ENCODE results near the gene ROGDI. TPM values are rescaled to one million over a fixed set of nuclear protein-coding genes. Genes with fewer than 3 reads are reported as not detected.

Gene ROGDI
- total and polyA plus RNA-seq, 2 donors (not counting 3 experiments of a cell fraction or from before 2014, with no cell fraction given): 12.0 to 36.9 TPM

DNA sequence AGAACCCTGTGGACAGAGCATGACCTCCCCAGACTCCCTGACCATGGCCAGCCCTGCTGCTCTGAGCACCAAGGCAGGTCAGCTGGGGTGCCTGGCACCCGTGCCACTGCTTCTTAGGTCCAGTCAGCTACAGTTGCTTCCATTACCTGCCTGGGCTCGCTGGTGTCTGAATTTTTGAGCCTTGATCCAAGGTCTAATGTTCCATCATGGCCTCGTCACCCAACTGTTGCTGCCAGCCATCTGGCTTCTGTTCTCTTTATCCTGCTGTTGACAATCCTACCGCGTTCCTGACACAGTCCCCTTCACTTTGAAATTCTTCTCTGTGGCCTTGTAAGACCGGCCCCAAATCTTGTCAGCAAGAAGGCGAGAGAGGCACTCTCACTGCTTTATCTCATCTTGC lies 28.0 kb upstream of the ROGDI start:
- H3K4me1 ChIP-seq (ENCODE audit: control insufficient read depth, extremely low read depth, insufficient read depth, low read length): no peaks in the 10 kb centered on the region
- H2AFZ ChIP-seq (ENCODE audit: low read depth, low read length): no peak overlapping the region
- no peak overlapping the region for H3K9ac ChIP-seq (replicated peaks; ENCODE audit: extremely low read depth, insufficient read depth, low read length)
- DNase-seq (ENCODE audit: low read depth, low spot score): no peak
- H3K79me2 ChIP-seq (ENCODE audit: control insufficient read depth, insufficient read depth, low read length): peaks cover 9% of the 10 kb centered on the region
- POLR2A ChIA-PET: no interaction called here
- no TSS peak for BruUV-seq (replicated peaks)
- no peaks in the 10 kb centered on the region for H3K27me3 ChIP-seq (ENCODE audit: control insufficient read depth in 2 of 2, insufficient read depth in 2 of 2, low read length in 2 of 2)
- no peak overlapping the region for H3K4me3 ChIP-seq (replicated peaks in 1 of 3; ENCODE audit: insufficient read depth in 1 of 3, low read depth in 1 of 3, low read length in 3 of 3)
- no peak overlapping the region for H3K4me2 ChIP-seq (ENCODE audit: insufficient read depth, low read length)
- FAIRE-seq: no peak
- no peaks in the 10 kb centered on the region for H4K20me1 ChIP-seq (replicated peaks; ENCODE audit: control insufficient read depth, extremely low read depth, insufficient read depth, low read length)
- TF ChIP-seq POLR2AphosphoS5 (IDR thresholded peaks at IDR 0.05; ENCODE audit: insufficient read depth, low read depth, low read length) (no peak), MYC (IDR thresholded peaks at IDR 0.05; ENCODE audit: low read depth, low read length) (no peak), POLR2A (IDR thresholded peaks at IDR 0.05; ENCODE audit: low read depth, low read length) (no peak), GATA2 (IDR thresholded peaks at IDR 0.05; ENCODE audit: insufficient read depth, insufficient read length, low read depth, low read length) (no peak), FOS (IDR thresholded peaks at IDR 0.05; ENCODE audit: borderline replicate concordance, insufficient read depth, low read length) (no peak), JUN (IDR thresholded peaks at IDR 0.05; ENCODE audit: borderline replicate concordance, insufficient read depth, insufficient read length, low read depth) (no peak), EZH2 (IDR thresholded peaks at IDR 0.05; ENCODE audit: borderline replicate concordance, low read depth, low read length, severe bottlenecking) (no peak)
- TF ChIP-seq, protein P1, sequence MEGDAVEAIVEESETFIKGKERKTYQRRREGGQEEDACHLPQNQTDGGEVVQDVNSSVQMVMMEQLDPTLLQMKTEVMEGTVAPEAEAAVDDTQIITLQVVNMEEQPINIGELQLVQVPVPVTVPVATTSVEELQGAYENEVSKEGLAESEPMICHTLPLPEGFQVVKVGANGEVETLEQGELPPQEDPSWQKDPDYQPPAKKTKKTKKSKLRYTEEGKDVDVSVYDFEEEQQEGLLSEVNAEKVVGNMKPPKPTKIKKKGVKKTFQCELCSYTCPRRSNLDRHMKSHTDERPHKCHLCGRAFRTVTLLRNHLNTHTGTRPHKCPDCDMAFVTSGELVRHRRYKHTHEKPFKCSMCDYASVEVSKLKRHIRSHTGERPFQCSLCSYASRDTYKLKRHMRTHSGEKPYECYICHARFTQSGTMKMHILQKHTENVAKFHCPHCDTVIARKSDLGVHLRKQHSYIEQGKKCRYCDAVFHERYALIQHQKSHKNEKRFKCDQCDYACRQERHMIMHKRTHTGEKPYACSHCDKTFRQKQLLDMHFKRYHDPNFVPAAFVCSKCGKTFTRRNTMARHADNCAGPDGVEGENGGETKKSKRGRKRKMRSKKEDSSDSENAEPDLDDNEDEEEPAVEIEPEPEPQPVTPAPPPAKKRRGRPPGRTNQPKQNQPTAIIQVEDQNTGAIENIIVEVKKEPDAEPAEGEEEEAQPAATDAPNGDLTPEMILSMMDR (IDR thresholded peaks at IDR 0.05; ENCODE audit: extremely low read depth in 1 of 2, insufficient read depth in 1 of 2, low read depth in 1 of 2, low read length in 2 of 2): no peak
- H3K36me3 ChIP-seq (ENCODE audit: control insufficient read depth in 2 of 2, extremely low read depth in 1 of 2, insufficient read depth in 2 of 2, low read length in 2 of 2): peaks cover 16 to 54% of the 10 kb centered on the region in 2 experiments
- intact Hi-C loops (cut with micrococcal nuclease): no loop called here
- H3K27ac ChIP-seq (ENCODE audit: insufficient read depth, low read depth, low read length): no peak overlapping the region
- CTCF ChIA-PET: no interaction called here
- dilution Hi-C loops (cut with MboI; ENCODE audit: extremely low pct_ligation_motif_present, low sequenced_read_pairs): no loop called here
- H3K9me3 ChIP-seq (replicated peaks; ENCODE audit: control insufficient read depth, insufficient read depth, low read length): no peaks in the 10 kb centered on the region
- H3K9me1 ChIP-seq (replicated peaks; ENCODE audit: control insufficient read depth, extremely low read depth, insufficient read depth, low read length): no peaks in the 10 kb centered on the region
